ENCODE results near the gene KMT2A. TPM values are rescaled to one million over a fixed set of nuclear protein-coding genes. Genes with fewer than 3 reads are reported as not detected.

Gene KMT2A
- total and polyA plus RNA-seq, 2 donors (not counting 3 experiments of a cell fraction or from before 2014, with no cell fraction given) = 23.5 to 63.9 TPM

DNA sequence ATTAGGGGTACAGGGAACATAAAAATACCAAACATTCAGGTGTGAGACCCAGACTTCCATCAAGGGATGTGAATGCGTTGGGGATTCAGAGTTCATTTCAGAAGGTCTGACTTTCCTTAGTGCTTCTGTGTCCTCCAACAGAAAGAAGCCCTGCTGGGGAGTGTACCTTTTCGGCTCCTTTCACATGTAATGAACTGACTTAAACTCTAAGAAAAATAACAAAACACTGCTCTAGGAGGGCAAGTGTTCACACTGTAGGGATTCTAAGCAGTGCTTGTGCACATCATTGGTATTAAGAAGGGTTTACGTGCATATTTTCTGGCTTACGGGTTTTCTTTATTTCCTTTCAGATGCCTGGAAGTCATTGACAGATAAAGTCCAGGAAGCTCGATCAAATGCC lies 75.3 kb downstream of the KMT2A start:
- Histone ChIP-seq H3K9me1 (replicated peaks; ENCODE audit: control insufficient read depth, extremely low read depth, insufficient read depth, low read length) (no peaks in the 10 kb centered on the region), H3K4me2 (ENCODE audit: insufficient read depth, low read length) (no peak overlapping the region), H3K27me3 (ENCODE audit: control insufficient read depth in 2 of 2, insufficient read depth in 2 of 2, low read length in 2 of 2) (no peaks in the 10 kb centered on the region), H3K9ac (replicated peaks; ENCODE audit: extremely low read depth, insufficient read depth, low read length) (no peak overlapping the region), H3K4me3 (replicated peaks in 1 of 3; ENCODE audit: insufficient read depth in 1 of 3, low read depth in 1 of 3, low read length in 3 of 3) (no peak overlapping the region), H3K27ac (ENCODE audit: insufficient read depth, low read depth, low read length) (no peak overlapping the region), H3K4me1 (ENCODE audit: control insufficient read depth, extremely low read depth, insufficient read depth, low read length) (no peaks in the 10 kb centered on the region), H3K9me3 (replicated peaks; ENCODE audit: control insufficient read depth, insufficient read depth, low read length) (no peaks in the 10 kb centered on the region), H3K36me3 (ENCODE audit: control insufficient read depth in 2 of 2, extremely low read depth in 1 of 2, insufficient read depth in 2 of 2, low read length in 2 of 2) (peaks cover 26 to 32% of the 10 kb centered on the region in 2 experiments), H4K20me1 (replicated peaks; ENCODE audit: control insufficient read depth, extremely low read depth, insufficient read depth, low read length) (no peaks in the 10 kb centered on the region), H3K79me2 (ENCODE audit: control insufficient read depth, insufficient read depth, low read length) (no peaks in the 10 kb centered on the region), H2AFZ (ENCODE audit: low read depth, low read length) (no peak overlapping the region)
- FAIRE-seq (no peak), DNase-seq (ENCODE audit: low read depth, low spot score) (no peak)
- intact Hi-C loops (cut with micrococcal nuclease) = loop anchor here (10.0 kb wide), 1 partner anchor 53 kb away; the partner anchor contains the start of gene IFT46
- TF ChIP-seq MYC (IDR thresholded peaks at IDR 0.05; ENCODE audit: low read depth, low read length) (no peak), POLR2A (IDR thresholded peaks at IDR 0.05; ENCODE audit: low read depth, low read length) (no peak), FOS (IDR thresholded peaks at IDR 0.05; ENCODE audit: borderline replicate concordance, insufficient read depth, low read length) (no peak), POLR2AphosphoS5 (IDR thresholded peaks at IDR 0.05; ENCODE audit: insufficient read depth, low read depth, low read length) (no peak), EZH2 (IDR thresholded peaks at IDR 0.05; ENCODE audit: borderline replicate concordance, low read depth, low read length, severe bottlenecking) (no peak), GATA2 (IDR thresholded peaks at IDR 0.05; ENCODE audit: insufficient read depth, insufficient read length, low read depth, low read length) (no peak), JUN (IDR thresholded peaks at IDR 0.05; ENCODE audit: borderline replicate concordance, insufficient read depth, insufficient read length, low read depth) (no peak)
- TF ChIP-seq, protein P1, sequence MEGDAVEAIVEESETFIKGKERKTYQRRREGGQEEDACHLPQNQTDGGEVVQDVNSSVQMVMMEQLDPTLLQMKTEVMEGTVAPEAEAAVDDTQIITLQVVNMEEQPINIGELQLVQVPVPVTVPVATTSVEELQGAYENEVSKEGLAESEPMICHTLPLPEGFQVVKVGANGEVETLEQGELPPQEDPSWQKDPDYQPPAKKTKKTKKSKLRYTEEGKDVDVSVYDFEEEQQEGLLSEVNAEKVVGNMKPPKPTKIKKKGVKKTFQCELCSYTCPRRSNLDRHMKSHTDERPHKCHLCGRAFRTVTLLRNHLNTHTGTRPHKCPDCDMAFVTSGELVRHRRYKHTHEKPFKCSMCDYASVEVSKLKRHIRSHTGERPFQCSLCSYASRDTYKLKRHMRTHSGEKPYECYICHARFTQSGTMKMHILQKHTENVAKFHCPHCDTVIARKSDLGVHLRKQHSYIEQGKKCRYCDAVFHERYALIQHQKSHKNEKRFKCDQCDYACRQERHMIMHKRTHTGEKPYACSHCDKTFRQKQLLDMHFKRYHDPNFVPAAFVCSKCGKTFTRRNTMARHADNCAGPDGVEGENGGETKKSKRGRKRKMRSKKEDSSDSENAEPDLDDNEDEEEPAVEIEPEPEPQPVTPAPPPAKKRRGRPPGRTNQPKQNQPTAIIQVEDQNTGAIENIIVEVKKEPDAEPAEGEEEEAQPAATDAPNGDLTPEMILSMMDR (IDR thresholded peaks at IDR 0.05; ENCODE audit: extremely low read depth in 1 of 2, insufficient read depth in 1 of 2, low read depth in 1 of 2, low read length in 2 of 2) = no peak
- ChIA-PET POLR2A (no interaction called here), CTCF (no interaction called here)
- BruUV-seq (replicated peaks) = no TSS peak
- dilution Hi-C loops (cut with MboI; ENCODE audit: extremely low pct_ligation_motif_present, low sequenced_read_pairs) = no loop called here
